Gastrocnemius medialis (tissue), 4 donors: ENCODE measurements around the gene TMEM115.

ENCODE experiments used
- POLR2A ChIP-seq, 2 donors: fragments of 450-650 bp; IDR thresholded peaks; one replicate each; pipeline ENCODE4 v1.6.1; 2017; ENCODE audit warnings: antibody characterized with exemption in 2 of 2, mild to moderate bottlenecking in 2 of 2, moderate library complexity in 2 of 2
- TF ChIP-seq, protein P1 (sequence below), 5 experiments: fragments of 450-650 bp in 3 of 5; fragments of 200-600 bp in 2 of 5; sonication (generic) in 2 of 5; IDR thresholded peaks in 4 of 5; conservative IDR thresholded peaks in 1 of 5; 1 replicate in 4 of 5; 2 replicates in 1 of 5; pipeline ENCODE4 v1.5.1; 2016 to 2019; ENCODE audit warnings: antibody characterized with exemption in 5 of 5, mild to moderate bottlenecking in 3 of 5, moderate library complexity in 3 of 5

DNA sequence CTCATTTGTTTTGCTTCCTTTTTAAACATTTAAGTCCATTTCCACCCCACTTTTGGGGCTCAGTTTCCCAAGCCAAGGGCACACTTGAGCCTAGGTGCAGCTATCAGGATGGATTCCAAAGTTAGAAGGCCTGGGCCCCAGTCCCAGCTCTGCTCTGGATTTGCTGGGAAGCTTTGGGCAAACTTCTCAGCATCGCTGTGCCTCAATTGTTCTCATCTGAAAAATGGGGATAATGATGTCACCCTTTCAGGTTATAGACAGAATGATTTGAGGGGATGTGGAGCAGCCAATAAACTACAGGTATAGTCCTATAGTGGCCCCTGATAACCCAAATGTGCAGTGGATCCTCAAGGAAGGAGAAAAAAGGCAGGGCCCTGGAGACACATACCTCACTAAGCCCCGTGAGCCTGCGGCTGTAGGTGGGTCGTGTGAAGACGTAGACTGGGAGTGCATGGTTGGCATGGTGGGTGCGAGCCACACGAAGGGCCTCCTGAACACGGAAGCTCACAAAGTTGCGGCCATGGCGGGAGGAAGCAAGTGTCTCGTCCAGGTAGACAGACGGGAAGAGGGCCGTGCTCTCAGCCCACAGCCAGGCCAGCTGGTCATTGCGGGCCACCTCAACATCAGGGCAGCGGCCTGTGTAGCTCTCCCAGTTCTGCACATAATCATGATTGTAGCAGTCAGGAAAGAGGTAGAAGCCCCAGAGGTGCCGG lies 40.0 kb downstream of the TMEM115 start:
- TF ChIP-seq POLR2A (IDR thresholded peaks at IDR 0.05) = no peak
- TF ChIP-seq, protein P1, sequence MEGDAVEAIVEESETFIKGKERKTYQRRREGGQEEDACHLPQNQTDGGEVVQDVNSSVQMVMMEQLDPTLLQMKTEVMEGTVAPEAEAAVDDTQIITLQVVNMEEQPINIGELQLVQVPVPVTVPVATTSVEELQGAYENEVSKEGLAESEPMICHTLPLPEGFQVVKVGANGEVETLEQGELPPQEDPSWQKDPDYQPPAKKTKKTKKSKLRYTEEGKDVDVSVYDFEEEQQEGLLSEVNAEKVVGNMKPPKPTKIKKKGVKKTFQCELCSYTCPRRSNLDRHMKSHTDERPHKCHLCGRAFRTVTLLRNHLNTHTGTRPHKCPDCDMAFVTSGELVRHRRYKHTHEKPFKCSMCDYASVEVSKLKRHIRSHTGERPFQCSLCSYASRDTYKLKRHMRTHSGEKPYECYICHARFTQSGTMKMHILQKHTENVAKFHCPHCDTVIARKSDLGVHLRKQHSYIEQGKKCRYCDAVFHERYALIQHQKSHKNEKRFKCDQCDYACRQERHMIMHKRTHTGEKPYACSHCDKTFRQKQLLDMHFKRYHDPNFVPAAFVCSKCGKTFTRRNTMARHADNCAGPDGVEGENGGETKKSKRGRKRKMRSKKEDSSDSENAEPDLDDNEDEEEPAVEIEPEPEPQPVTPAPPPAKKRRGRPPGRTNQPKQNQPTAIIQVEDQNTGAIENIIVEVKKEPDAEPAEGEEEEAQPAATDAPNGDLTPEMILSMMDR (IDR thresholded peaks at IDR 0.05 in 4 of 5, conservative IDR thresholded peaks at IDR 0.05 in 1 of 5) = no peak
